Gastroesophageal sphincter (tissue), 4 donors: Measurements from ENCODE around the gene VPS37C. TPM values are rescaled to one million over a fixed set of nuclear protein-coding genes. Genes with fewer than 3 reads are reported as not detected.

ENCODE experiments used
- ATAC-seq: fragments of 150-250 bp; one replicate; pipeline ENCODE4 v1.9.1; 2016; ENCODE audit warnings: mild to moderate bottlenecking, moderate library complexity
- H3K27ac ChIP-seq, 4 donors: fragments of 200-600 bp; sonication (generic) in 3 of 4; 1 replicate in 3 of 4; 2 replicates in 1 of 4; pipeline ENCODE4 v1.5.1; 2016 to 2019
- H3K27me3 ChIP-seq: fragments of 200-600 bp; sonication (generic); one replicate; pipeline ENCODE4 v1.5.1; 2019
- H3K36me3 ChIP-seq, 2 donors: fragments of 200-600 bp; sonication (generic); one replicate each; pipeline ENCODE4 v1.5.1; 2019; ENCODE audit warnings: control low read depth in 1 of 2
- H3K4me1 ChIP-seq, 3 donors: fragments of 200-600 bp; sonication (generic); 1 replicate in 2 of 3; 2 replicates in 1 of 3; pipeline ENCODE4 v1.5.1; 2016 to 2019; ENCODE audit warnings: control low read depth in 2 of 3
- H3K4me3 ChIP-seq, 2 donors: fragments of 200-600 bp; sonication (generic); one replicate each; pipeline ENCODE4 v1.5.1; 2019; ENCODE audit warnings: mild to moderate bottlenecking in 1 of 2, moderate library complexity in 1 of 2
- H3K9me3 ChIP-seq, 3 donors: fragments of 200-600 bp; sonication (generic); one replicate each; pipeline ENCODE4 v1.5.1; 2017 to 2019; ENCODE audit warnings: control low read depth in 2 of 3
- EP300 ChIP-seq: sonication (generic); formaldehyde crosslinking; IDR thresholded peaks from one replicate; pipeline ENCODE4 v1.6.1; 2017; ENCODE audit warnings: antibody characterized with exemption, mild to moderate bottlenecking
- POLR2A ChIP-seq, 2 donors: fragments of 450-650 bp; IDR thresholded peaks; one replicate each; pipeline ENCODE4 v1.6.1; 2017; ENCODE audit warnings: antibody characterized with exemption in 2 of 2, mild to moderate bottlenecking in 2 of 2, moderate library complexity in 1 of 2
- POLR2AphosphoS5 ChIP-seq: sonication (generic); formaldehyde crosslinking; IDR thresholded peaks from one replicate; pipeline ENCODE4 v1.6.1; 2017; ENCODE audit warnings: antibody characterized with exemption
- WGBS, 2 donors: methylation state at CpG; one replicate each; pipeline ENCODE4 v1.1.5; 2018; ENCODE audit warnings: low coverage in 1 of 2; 5-methylcytosine and 5-hydroxymethylcytosine counted together
- total RNA-seq, 4 donors: library from RNA; depleted of rRNA; stranded (reverse); fragments of >200 nt; gene quantifications; one replicate each; pipeline ENCODE4 v1.1.0, GENCODE V29; 2016
- TF ChIP-seq, protein P1 (sequence below), 4 experiments: fragments of 200-600 bp in 2 of 4; fragments of 450-650 bp in 2 of 4; sonication (generic) in 1 of 4; IDR thresholded peaks; one replicate each; pipeline ENCODE4 v1.5.1; 2017 to 2019; ENCODE audit warnings: antibody characterized with exemption in 4 of 4, mild to moderate bottlenecking in 2 of 4, moderate library complexity in 2 of 4

VPS37C gene
- total RNA-seq, 4 donors from 2014 or later = 19.1 to 41.9 (median 25.5) TPM

DNA sequence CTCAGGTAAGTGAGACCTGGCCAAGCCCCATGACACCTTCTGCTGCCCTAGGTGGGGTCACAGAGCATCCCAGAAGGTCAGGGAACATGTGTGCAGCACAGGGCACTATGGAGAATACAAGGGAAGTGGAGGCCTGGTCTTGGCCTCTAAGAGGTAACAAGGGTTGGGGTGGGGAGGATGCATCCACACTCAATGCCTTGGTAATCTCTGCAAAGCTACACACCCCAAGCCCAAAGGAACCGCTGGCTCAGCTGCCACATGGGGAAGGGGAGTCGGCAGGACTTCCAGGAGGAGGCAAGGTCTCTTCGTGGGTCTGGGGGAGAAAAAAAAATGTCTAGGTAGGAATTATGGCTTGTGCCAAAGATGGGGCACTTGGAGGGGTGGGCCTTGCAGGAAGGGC lies 41.7 kb downstream of the VPS37C start:
- Histone ChIP-seq H3K27me3 (no peaks in the 10 kb centered on the region), H3K27ac (no peak overlapping the region), H3K4me1 (peaks cover 0 to 17% (median 5%) of the 10 kb centered on the region in 3 donors), H3K4me3 (no peak overlapping the region), H3K9me3 (no peaks in the 10 kb centered on the region), H3K36me3 (no peaks in the 10 kb centered on the region)
- ATAC-seq = no peak
- TF ChIP-seq POLR2AphosphoS5 (no peak), POLR2A (IDR thresholded peaks at IDR 0.05) (no peak), EP300 (no peak)
- TF ChIP-seq, protein P1, sequence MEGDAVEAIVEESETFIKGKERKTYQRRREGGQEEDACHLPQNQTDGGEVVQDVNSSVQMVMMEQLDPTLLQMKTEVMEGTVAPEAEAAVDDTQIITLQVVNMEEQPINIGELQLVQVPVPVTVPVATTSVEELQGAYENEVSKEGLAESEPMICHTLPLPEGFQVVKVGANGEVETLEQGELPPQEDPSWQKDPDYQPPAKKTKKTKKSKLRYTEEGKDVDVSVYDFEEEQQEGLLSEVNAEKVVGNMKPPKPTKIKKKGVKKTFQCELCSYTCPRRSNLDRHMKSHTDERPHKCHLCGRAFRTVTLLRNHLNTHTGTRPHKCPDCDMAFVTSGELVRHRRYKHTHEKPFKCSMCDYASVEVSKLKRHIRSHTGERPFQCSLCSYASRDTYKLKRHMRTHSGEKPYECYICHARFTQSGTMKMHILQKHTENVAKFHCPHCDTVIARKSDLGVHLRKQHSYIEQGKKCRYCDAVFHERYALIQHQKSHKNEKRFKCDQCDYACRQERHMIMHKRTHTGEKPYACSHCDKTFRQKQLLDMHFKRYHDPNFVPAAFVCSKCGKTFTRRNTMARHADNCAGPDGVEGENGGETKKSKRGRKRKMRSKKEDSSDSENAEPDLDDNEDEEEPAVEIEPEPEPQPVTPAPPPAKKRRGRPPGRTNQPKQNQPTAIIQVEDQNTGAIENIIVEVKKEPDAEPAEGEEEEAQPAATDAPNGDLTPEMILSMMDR (IDR thresholded peaks at IDR 0.05) = no peak
- 78% methylated on average over 3 of the region's 3 CpGs; no CpG with 5 or more reads in 1 of the 2 donors for WGBS, 2 donors

DNA sequence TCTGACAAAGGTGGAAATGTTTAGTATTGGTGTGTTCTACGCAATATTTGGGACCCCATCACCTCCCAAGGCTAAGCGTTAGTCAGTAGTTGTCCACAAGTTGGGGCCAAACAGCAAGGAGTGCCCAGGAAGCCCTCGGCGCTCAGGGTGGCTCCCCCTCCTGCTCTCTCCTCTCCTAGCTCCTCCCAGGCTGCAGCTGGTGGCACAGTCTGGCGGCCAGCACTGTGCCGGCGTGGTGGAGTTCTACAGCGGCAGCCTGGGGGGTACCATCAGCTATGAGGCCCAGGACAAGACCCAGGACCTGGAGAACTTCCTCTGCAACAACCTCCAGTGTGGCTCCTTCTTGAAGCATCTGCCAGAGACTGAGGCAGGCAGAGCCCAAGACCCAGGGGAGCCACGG lies 42.2 kb downstream of the VPS37C start:
- WGBS, 2 donors = 89% methylated on average over 3 of the region's 9 CpGs; no CpG with 5 or more reads in 1 of the 2 donors
- ATAC-seq = no peak
- TF ChIP-seq POLR2AphosphoS5 (no peak), EP300 (no peak), POLR2A (IDR thresholded peaks at IDR 0.05) (no peak)
- TF ChIP-seq, protein P1 (IDR thresholded peaks at IDR 0.05) = no peak
- no peaks in the 10 kb centered on the region for H3K9me3 ChIP-seq
- peaks cover 0 to 17% (median 5%) of the 10 kb centered on the region in 3 donors for H3K4me1 ChIP-seq
- H3K27me3 ChIP-seq = no peaks in the 10 kb centered on the region
- H3K4me3 ChIP-seq = no peak overlapping the region
- H3K36me3 ChIP-seq = no peaks in the 10 kb centered on the region
- H3K27ac ChIP-seq = no peak overlapping the region

DNA sequence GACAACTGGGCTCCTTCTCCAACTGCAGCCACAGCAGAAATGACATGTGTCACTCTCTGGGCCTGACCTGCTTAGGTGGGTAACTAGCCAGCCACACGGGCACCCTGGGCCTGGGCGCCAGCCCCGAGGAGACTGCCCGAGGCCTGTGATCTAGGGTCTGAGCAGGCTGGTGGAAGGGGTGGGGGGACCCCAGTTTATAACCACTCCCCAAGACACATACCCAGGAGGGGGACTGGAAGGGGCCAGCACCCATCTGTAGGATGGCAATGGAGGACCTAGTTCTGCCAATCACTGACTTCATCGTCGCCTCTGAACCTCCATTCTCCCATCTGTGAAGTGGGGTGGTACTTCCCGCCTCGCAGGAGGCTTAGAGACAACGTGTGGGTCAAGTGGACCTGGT lies 42.8 kb downstream of the VPS37C start:
- H3K4me3 ChIP-seq = no peak overlapping the region
- ATAC-seq = no peak
- WGBS, 2 donors = 60 to 100% methylated on average over 1 of the region's 9 CpGs
- no peaks in the 10 kb centered on the region for H3K36me3 ChIP-seq
- TF ChIP-seq POLR2A (IDR thresholded peaks at IDR 0.05) (no peak), EP300 (no peak), POLR2AphosphoS5 (no peak)
- TF ChIP-seq, protein P1 (IDR thresholded peaks at IDR 0.05) = no peak
- H3K4me1 ChIP-seq = peaks cover 0 to 17% (median 5%) of the 10 kb centered on the region in 3 donors
- H3K27me3 ChIP-seq = no peaks in the 10 kb centered on the region
- no peak overlapping the region for H3K27ac ChIP-seq
- H3K9me3 ChIP-seq = no peaks in the 10 kb centered on the region

DNA sequence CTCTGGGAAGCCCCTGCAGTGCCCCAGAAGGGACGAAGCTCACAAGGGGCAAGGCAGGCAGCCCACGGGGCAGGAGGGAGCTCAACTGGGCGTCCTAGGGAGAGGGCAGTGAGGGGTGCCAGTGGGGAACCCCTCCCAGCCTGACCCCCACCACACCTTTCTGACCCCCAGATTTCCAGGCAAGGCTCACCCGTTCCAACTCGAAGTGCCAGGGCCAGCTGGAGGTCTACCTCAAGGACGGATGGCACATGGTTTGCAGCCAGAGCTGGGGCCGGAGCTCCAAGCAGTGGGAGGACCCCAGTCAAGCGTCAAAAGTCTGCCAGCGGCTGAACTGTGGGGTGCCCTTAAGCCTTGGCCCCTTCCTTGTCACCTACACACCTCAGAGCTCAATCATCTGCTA lies 43.2 kb downstream of the VPS37C start:
- no peak overlapping the region for H3K27ac ChIP-seq
- H3K4me3 ChIP-seq = no peak overlapping the region
- H3K4me1 ChIP-seq = peaks cover 0 to 17% (median 5%) of the 10 kb centered on the region in 3 donors
- no peak for ATAC-seq
- WGBS, 2 donors = 88% methylated on average over 6 of the region's 9 CpGs; no CpG with 5 or more reads in 1 of the 2 donors
- H3K36me3 ChIP-seq = no peaks in the 10 kb centered on the region
- H3K9me3 ChIP-seq = no peaks in the 10 kb centered on the region
- TF ChIP-seq POLR2AphosphoS5 (no peak), EP300 (no peak), POLR2A (IDR thresholded peaks at IDR 0.05) (no peak)
- TF ChIP-seq, protein P1 (IDR thresholded peaks at IDR 0.05) = no peak
- no peaks in the 10 kb centered on the region for H3K27me3 ChIP-seq

DNA sequence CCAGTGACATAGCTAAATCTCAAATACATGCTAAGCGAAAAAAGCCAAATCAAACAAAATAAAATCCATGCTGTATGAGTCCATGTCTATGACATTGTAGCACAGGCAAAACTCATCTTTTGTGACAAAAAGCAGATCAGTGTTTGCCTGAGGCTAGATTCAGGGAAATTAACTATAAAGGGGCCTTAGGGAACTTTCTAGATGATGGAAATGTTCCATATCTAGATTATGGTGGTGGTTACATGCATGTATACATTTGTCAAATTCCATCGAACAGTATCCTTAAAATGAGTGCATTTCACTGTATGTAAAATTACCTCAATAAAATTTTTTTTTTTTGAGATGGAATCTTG lies 44.1 kb downstream of the VPS37C start:
- Histone ChIP-seq H3K36me3 (peaks cover 0 to 3% of the 10 kb centered on the region in 2 donors), H3K27ac (no peak overlapping the region), H3K4me1 (peaks cover 0 to 17% (median 5%) of the 10 kb centered on the region in 3 donors), H3K27me3 (no peaks in the 10 kb centered on the region), H3K9me3 (no peaks in the 10 kb centered on the region), H3K4me3 (no peak overlapping the region)
- 80 to 100% methylated on average over 1 to 2 of the region's 2 CpGs for WGBS, 2 donors
- ATAC-seq = no peak
- TF ChIP-seq, protein P1 (IDR thresholded peaks at IDR 0.05) = no peak
- TF ChIP-seq POLR2A (IDR thresholded peaks at IDR 0.05) = no peak
- no peak for TF ChIP-seq POLR2AphosphoS5
- no peak for TF ChIP-seq EP300
